A673 (cell line): ENCODE results near the gene STAG1. TPM values are rescaled to one million over a fixed set of nuclear protein-coding genes. Genes with fewer than 3 reads are reported as not detected.

Experiments
- BruUV-seq: library from RNA; stranded (reverse); fragments of 400-500 nt; replicated peaks from 2 replicates; lab custom pipeline; 2021; lab: Mats Ljungman, UMichigan
- CTCF ChIA-PET: fragments of 300-600 bp; sonication (Branson Sonifier 250); formaldehyde crosslinking; loops from one replicate; lab custom pipeline; 2022; ENCODE audit warnings: antibody characterized with exemption; lab: Charles Lee
- POLR2A ChIA-PET: fragments of 300-600 bp; sonication (Branson Sonifier 250); formaldehyde crosslinking; loops from one replicate; lab custom pipeline; 2022; ENCODE audit warnings: antibody characterized with exemption; ENCODE audit not compliant: low non-redundant PET; lab: Charles Lee
- DNase-seq: peaks from one replicate; pipeline ENCODE4 v3.0.0-alpha.2; 2015; ENCODE audit warnings: low spot score
- H3K27ac ChIP-seq: fragments of 200-600 bp; sonication (generic); 2 replicates; pipeline ENCODE4 v1.5.1; 2016; ENCODE audit warnings: mixed run types, low read depth, mild to moderate bottlenecking, mixed read lengths, antibody characterized with exemption, low read length; ENCODE audit not compliant: poor library complexity, severe bottlenecking
- H3K27me3 ChIP-seq: fragments of 200-600 bp; sonication (generic); replicated peaks from 2 replicates; pipeline ENCODE4 v1.6.1; 2017; ENCODE audit warnings: mixed run types, low read depth, mild to moderate bottlenecking, mixed read lengths, antibody characterized with exemption, low read length; ENCODE audit not compliant: insufficient read depth, poor library complexity
- H3K36me3 ChIP-seq: fragments of 200-600 bp; sonication (generic); 2 replicates; pipeline ENCODE4 v1.6.1; 2016; ENCODE audit warnings: mixed run types, mild to moderate bottlenecking, mixed read lengths, antibody characterized with exemption, low read length; ENCODE audit not compliant: insufficient read depth, poor library complexity, severe bottlenecking
- H3K4me1 ChIP-seq: fragments of 200-600 bp; sonication (generic); 2 replicates; pipeline ENCODE4 v1.6.1; 2017; ENCODE audit warnings: mixed run types, mild to moderate bottlenecking, mixed read lengths, antibody characterized with exemption, low read length; ENCODE audit not compliant: insufficient read depth, poor library complexity, severe bottlenecking
- H3K4me3 ChIP-seq: fragments of 200-600 bp; sonication (generic); 2 replicates; pipeline ENCODE4 v1.5.1; 2016; ENCODE audit warnings: low read depth, mixed run types, mild to moderate bottlenecking, mixed read lengths, low read length; ENCODE audit not compliant: poor library complexity, severe bottlenecking
- H3K9me3 ChIP-seq: fragments of 200-600 bp; sonication (generic); 2 replicates; pipeline ENCODE4 v1.6.1; 2016; ENCODE audit warnings: mixed run types, low read depth, mild to moderate bottlenecking, mixed read lengths, antibody characterized with exemption, low read length; ENCODE audit not compliant: poor library complexity, severe bottlenecking
- EZH2 ChIP-seq: fragments of 200-600 bp; sonication (generic); IDR thresholded peaks from 2 replicates; pipeline ENCODE4 v1.6.1; 2017; ENCODE audit warnings: borderline replicate concordance, low read depth, mild to moderate bottlenecking, mixed read lengths, antibody characterized with exemption, low read length; ENCODE audit not compliant: poor library complexity, severe bottlenecking
- intact Hi-C: fragments of 100-400 bp; cut with micrococcal nuclease; formaldehyde crosslinking; loops from one replicate; pipeline ENCODE4 v1.10.0; 2022; ENCODE audit not compliant: unreplicated experiment
- total RNA-seq: library from RNA; stranded (reverse); gene quantifications from 2 replicates; pipeline ENCODE4 v1.2.3, GENCODE V29; 2021
- TF ChIP-seq, protein P1 (sequence below): fragments of 300-800, 200-600 bp; sonication (generic); conservative IDR thresholded peaks from 2 replicates; pipeline ENCODE4 v1.5.1; 2017; ENCODE audit warnings: low read depth, mild to moderate bottlenecking, antibody characterized with exemption, low read length, moderate library complexity, mixed read lengths

The STAG1 gene
- total RNA-seq, 1 experiment from 2014 or later, result 47.4 TPM

DNA sequence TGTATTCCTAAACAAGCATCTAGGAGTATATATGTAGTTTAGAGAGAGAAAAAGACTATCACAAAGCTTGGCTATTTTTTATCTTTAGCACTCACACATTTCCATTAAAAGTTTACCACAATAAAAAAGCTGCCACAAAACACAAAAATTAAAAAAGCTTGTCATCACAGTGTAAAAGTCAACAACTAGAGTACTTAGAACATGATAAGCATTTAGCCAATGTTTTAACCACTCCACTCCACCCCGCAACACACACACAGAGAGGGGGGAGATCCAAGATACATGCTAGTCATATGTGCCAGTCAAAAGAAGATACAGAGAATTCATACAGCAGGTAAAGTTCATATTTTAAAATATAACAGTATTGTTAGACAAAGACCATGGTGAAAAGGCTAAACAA is 79.7 kb downstream of the STAG1 start:
- Histone ChIP-seq H3K36me3 (no peaks in the 10 kb centered on the region), H3K27me3 (no peaks in the 10 kb centered on the region), H3K27ac (no peak overlapping the region), H3K9me3 (no peaks in the 10 kb centered on the region), H3K4me1 (peaks cover 13% of the 10 kb centered on the region), H3K4me3 (no peak overlapping the region)
- intact Hi-C loops, result no loop called here
- ChIA-PET POLR2A (no interaction called here), CTCF (no interaction called here)
- DNase-seq, result no peak
- TF ChIP-seq, protein P1, sequence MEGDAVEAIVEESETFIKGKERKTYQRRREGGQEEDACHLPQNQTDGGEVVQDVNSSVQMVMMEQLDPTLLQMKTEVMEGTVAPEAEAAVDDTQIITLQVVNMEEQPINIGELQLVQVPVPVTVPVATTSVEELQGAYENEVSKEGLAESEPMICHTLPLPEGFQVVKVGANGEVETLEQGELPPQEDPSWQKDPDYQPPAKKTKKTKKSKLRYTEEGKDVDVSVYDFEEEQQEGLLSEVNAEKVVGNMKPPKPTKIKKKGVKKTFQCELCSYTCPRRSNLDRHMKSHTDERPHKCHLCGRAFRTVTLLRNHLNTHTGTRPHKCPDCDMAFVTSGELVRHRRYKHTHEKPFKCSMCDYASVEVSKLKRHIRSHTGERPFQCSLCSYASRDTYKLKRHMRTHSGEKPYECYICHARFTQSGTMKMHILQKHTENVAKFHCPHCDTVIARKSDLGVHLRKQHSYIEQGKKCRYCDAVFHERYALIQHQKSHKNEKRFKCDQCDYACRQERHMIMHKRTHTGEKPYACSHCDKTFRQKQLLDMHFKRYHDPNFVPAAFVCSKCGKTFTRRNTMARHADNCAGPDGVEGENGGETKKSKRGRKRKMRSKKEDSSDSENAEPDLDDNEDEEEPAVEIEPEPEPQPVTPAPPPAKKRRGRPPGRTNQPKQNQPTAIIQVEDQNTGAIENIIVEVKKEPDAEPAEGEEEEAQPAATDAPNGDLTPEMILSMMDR, result no peak
- no peak for TF ChIP-seq EZH2
- no TSS peak for BruUV-seq

DNA sequence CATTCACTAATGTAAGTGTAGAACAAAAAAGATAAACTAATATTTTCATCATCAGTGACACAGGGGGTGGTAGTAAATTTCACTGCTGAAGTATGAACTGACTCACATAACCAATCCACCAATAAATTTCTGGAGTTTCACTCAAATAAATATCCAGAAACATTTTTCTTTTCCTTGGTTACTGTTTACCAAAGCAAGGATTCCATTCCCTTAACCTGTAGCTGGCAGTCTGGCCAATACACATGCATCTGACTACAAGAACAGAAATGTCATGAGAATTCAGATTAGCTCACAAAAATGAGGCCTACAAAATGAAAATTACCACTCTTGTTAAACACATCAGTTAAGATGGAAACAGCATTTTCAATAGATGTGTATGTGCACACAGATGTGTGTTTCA is 80.3 kb downstream of the STAG1 start:
- no peaks in the 10 kb centered on the region for H3K36me3 ChIP-seq
- H3K9me3 ChIP-seq, result no peaks in the 10 kb centered on the region
- H3K27ac ChIP-seq, result no peak overlapping the region
- TF ChIP-seq EZH2, result no peak
- TF ChIP-seq, protein P1, result no peak
- H3K4me3 ChIP-seq, result no peak overlapping the region
- BruUV-seq, result no TSS peak
- no peak for DNase-seq
- intact Hi-C loops, result no loop called here
- peaks cover 13% of the 10 kb centered on the region for H3K4me1 ChIP-seq
- ChIA-PET POLR2A (no interaction called here), CTCF (no interaction called here)
- no peaks in the 10 kb centered on the region for H3K27me3 ChIP-seq

DNA sequence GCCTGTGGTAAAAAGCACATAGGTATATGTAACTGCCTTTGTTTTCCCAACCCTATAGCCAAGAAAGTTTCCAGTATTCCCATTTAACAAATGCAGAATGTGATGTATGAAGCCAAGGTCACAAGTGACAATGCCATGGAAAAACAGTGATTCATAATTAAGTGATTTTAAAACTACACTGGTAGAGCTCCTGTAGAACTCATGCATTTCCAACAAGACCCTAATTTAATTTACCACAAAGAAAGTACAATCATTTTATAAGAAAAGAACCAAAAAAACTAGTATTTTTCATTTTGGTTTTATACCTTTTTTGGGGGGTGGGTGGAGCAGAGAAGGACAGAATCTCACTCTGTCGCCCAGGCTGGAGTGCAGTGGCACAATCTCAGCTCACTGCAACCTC is 82.0 kb downstream of the STAG1 start:
- no peak overlapping the region for H3K4me3 ChIP-seq
- H3K36me3 ChIP-seq, result no peaks in the 10 kb centered on the region
- BruUV-seq, result no TSS peak
- H3K27ac ChIP-seq, result no peak overlapping the region
- no peaks in the 10 kb centered on the region for H3K27me3 ChIP-seq
- TF ChIP-seq, protein P1, result no peak
- no peak for TF ChIP-seq EZH2
- intact Hi-C loops, result no loop called here
- no peaks in the 10 kb centered on the region for H3K9me3 ChIP-seq
- DNase-seq, result no peak
- peaks cover 10% of the 10 kb centered on the region for H3K4me1 ChIP-seq
- ChIA-PET CTCF (no interaction called here), POLR2A (no interaction called here)
